Neural progenitor cell (in vitro differentiated cells): ENCODE data around the gene OR2Y1. TPM values are rescaled to one million over a fixed set of nuclear protein-coding genes. Genes with fewer than 3 reads are reported as not detected.

ENCODE experiments used
- DNase-seq: peaks from one replicate; pipeline ENCODE4 v3.0.0-alpha.2; 2016; ENCODE audit warnings: low spot score
- H2AFZ ChIP-seq: fragments of 200-600 bp; sonication (generic); replicated peaks from 2 replicates; pipeline ENCODE4 v1.6.1; 2016; ENCODE audit warnings: antibody characterized with exemption
- H3F3A ChIP-seq: fragments of 200-600 bp; sonication (generic); 2 replicates; pipeline ENCODE4 v1.6.1; 2016; ENCODE audit warnings: antibody characterized with exemption, low read depth
- H3K27ac ChIP-seq: fragments of 200-600 bp; sonication (generic); 2 replicates; pipeline ENCODE4 v1.5.1; 2016; ENCODE audit warnings: mild to moderate bottlenecking
- H3K27me3 ChIP-seq: fragments of 200-600 bp; sonication (generic); 2 replicates; pipeline ENCODE4 v1.6.1; 2016; ENCODE audit warnings: mild to moderate bottlenecking, moderate library complexity
- H3K36me3 ChIP-seq: fragments of 200-600 bp; sonication (generic); 2 replicates; pipeline ENCODE4 v1.5.1; 2016
- H3K4me1 ChIP-seq: fragments of 200-600 bp; sonication (generic); 2 replicates; pipeline ENCODE4 v1.6.1; 2016; ENCODE audit warnings: mixed run types
- H3K4me2 ChIP-seq: fragments of 200-600 bp; sonication (generic); 2 replicates; pipeline ENCODE4 v1.6.1; 2016
- H3K4me3 ChIP-seq: fragments of 200-600 bp; sonication (generic); 2 replicates; pipeline ENCODE4 v1.5.1; 2016
- H3K79me2 ChIP-seq: fragments of 200-600 bp; sonication (generic); 2 replicates; pipeline ENCODE4 v1.6.1; 2016; ENCODE audit warnings: low read depth
- H3K9ac ChIP-seq: fragments of 200-600 bp; sonication (generic); 2 replicates; pipeline ENCODE4 v1.6.1; 2016
- H3K9me3 ChIP-seq: fragments of 200-600 bp; sonication (generic); 2 replicates; pipeline ENCODE4 v1.5.1; 2016; ENCODE audit warnings: low read depth
- H4K20me1 ChIP-seq: fragments of 200-600 bp; sonication (generic); 2 replicates; pipeline ENCODE4 v1.6.1; 2016; ENCODE audit warnings: low read depth
- H3K27ac Mint-ChIP-seq: 3 replicates; pipeline ENCODE4 v1.8.0; 2021; ENCODE audit warnings: mixed read lengths
- H3K27me3 Mint-ChIP-seq: 2 replicates; pipeline ENCODE4 v1.8.0; 2022; ENCODE audit warnings: low read depth, mild to moderate bottlenecking, inconsistent platforms, moderate library complexity, mixed read lengths; ENCODE audit not compliant: insufficient read depth
- H3K36me3 Mint-ChIP-seq: 3 replicates; pipeline ENCODE4 v1.8.0; 2021; ENCODE audit warnings: mixed read lengths
- H3K4me1 Mint-ChIP-seq: 3 replicates; pipeline ENCODE4 v1.8.0; 2021; ENCODE audit warnings: mixed read lengths
- H3K4me3 Mint-ChIP-seq: 3 replicates; pipeline ENCODE4 v1.8.0; 2021; ENCODE audit warnings: mild to moderate bottlenecking, moderate library complexity, mixed read lengths
- H3K9me3 Mint-ChIP-seq: 3 replicates; pipeline ENCODE4 v1.8.0; 2020; ENCODE audit warnings: mixed read lengths
- EZH2 ChIP-seq: fragments of 200-600 bp; sonication (generic); IDR thresholded peaks from 2 replicates; pipeline ENCODE4 v1.6.1; 2017; ENCODE audit warnings: antibody characterized with exemption, mild to moderate bottlenecking, moderate library complexity
- EZH2phosphoT487 ChIP-seq: fragments of 200-600 bp; sonication (generic); IDR thresholded peaks from 2 replicates; pipeline ENCODE4 v1.6.1; 2017; ENCODE audit warnings: antibody characterized with exemption
- total RNA-seq: library from RNA; depleted of rRNA; stranded (reverse); fragments of >200 nt; gene quantifications from 2 replicates; pipeline ENCODE4 v1.2.3, GENCODE V29; 2015; ENCODE audit warnings: low replicate concordance
- TF ChIP-seq, protein P1 (sequence below): fragments of 200-600 bp; sonication (generic); IDR thresholded peaks from 2 replicates; pipeline ENCODE4 v1.5.1; 2017; ENCODE audit warnings: antibody characterized with exemption, mild to moderate bottlenecking

OR2Y1 gene
- total RNA-seq, 1 donor from 2014 or later, result not detected

GRCh38 chr5:180739271-180739670, 587 bp downstream of the OR2Y1 start:
- TF ChIP-seq EZH2 (no peak), EZH2phosphoT487 (no peak)
- TF ChIP-seq, protein P1, sequence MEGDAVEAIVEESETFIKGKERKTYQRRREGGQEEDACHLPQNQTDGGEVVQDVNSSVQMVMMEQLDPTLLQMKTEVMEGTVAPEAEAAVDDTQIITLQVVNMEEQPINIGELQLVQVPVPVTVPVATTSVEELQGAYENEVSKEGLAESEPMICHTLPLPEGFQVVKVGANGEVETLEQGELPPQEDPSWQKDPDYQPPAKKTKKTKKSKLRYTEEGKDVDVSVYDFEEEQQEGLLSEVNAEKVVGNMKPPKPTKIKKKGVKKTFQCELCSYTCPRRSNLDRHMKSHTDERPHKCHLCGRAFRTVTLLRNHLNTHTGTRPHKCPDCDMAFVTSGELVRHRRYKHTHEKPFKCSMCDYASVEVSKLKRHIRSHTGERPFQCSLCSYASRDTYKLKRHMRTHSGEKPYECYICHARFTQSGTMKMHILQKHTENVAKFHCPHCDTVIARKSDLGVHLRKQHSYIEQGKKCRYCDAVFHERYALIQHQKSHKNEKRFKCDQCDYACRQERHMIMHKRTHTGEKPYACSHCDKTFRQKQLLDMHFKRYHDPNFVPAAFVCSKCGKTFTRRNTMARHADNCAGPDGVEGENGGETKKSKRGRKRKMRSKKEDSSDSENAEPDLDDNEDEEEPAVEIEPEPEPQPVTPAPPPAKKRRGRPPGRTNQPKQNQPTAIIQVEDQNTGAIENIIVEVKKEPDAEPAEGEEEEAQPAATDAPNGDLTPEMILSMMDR, result no peak
- peaks cover 45% of the 10 kb centered on the region for H3K27me3 ChIP-seq
- no peak overlapping the region for H3K27ac ChIP-seq
- H3K4me1 ChIP-seq, result no peaks in the 10 kb centered on the region
- no peaks in the 10 kb centered on the region for H3K36me3 Mint-ChIP-seq
- no peak overlapping the region for H3K4me2 ChIP-seq
- no peaks in the 10 kb centered on the region for H3K9me3 ChIP-seq
- no peaks in the 10 kb centered on the region for H3K79me2 ChIP-seq
- no peak overlapping the region for H3K9ac ChIP-seq
- H3K4me1 Mint-ChIP-seq, result no peaks in the 10 kb centered on the region
- H3K9me3 Mint-ChIP-seq, result no peaks in the 10 kb centered on the region
- no peaks in the 10 kb centered on the region for H3K36me3 ChIP-seq
- no peak overlapping the region for H2AFZ ChIP-seq
- no peaks in the 10 kb centered on the region for H4K20me1 ChIP-seq
- no peak overlapping the region for H3K4me3 ChIP-seq
- no peak overlapping the region for H3K4me3 Mint-ChIP-seq
- no peak overlapping the region for H3K27ac Mint-ChIP-seq
- no peaks in the 10 kb centered on the region for H3F3A ChIP-seq
- no peak for DNase-seq
- peaks cover 3% of the 10 kb centered on the region for H3K27me3 Mint-ChIP-seq

GRCh38 chr5:180736536-180736935, 3.3 kb downstream of the OR2Y1 start:
- H3K79me2 ChIP-seq, result no peaks in the 10 kb centered on the region
- H3K9me3 ChIP-seq, result no peaks in the 10 kb centered on the region
- no peak overlapping the region for H2AFZ ChIP-seq
- no peak overlapping the region for H3K9ac ChIP-seq
- Mint-ChIP-seq H3K4me1 (no peaks in the 10 kb centered on the region), H3K27ac (no peak overlapping the region), H3K9me3 (no peaks in the 10 kb centered on the region), H3K36me3 (no peaks in the 10 kb centered on the region), H3K4me3 (no peak overlapping the region), H3K27me3 (peaks cover 3% of the 10 kb centered on the region)
- DNase-seq, result no peak
- H3K4me3 ChIP-seq, result no peak overlapping the region
- no peaks in the 10 kb centered on the region for H3K36me3 ChIP-seq
- no peaks in the 10 kb centered on the region for H3F3A ChIP-seq
- H4K20me1 ChIP-seq, result no peaks in the 10 kb centered on the region
- H3K4me1 ChIP-seq, result no peaks in the 10 kb centered on the region
- TF ChIP-seq EZH2phosphoT487 (no peak), EZH2 (no peak)
- TF ChIP-seq, protein P1, result no peak
- peaks cover 59% of the 10 kb centered on the region for H3K27me3 ChIP-seq
- no peak overlapping the region for H3K4me2 ChIP-seq
- H3K27ac ChIP-seq, result no peak overlapping the region

- Histone ChIP-seq H3K4me2 (no peak overlapping the region), H3K9me3 (no peaks in the 10 kb centered on the region), H3K27me3 (no peaks in the 10 kb centered on the region), H3K9ac (no peak overlapping the region), H3K36me3 (no peaks in the 10 kb centered on the region), H3K4me1 (no peaks in the 10 kb centered on the region), H3F3A (no peaks in the 10 kb centered on the region), H3K4me3 (no peak overlapping the region), H3K79me2 (no peaks in the 10 kb centered on the region), H4K20me1 (no peaks in the 10 kb centered on the region), H2AFZ (no peak overlapping the region), H3K27ac (no peak overlapping the region)
- DNase-seq, result no peak
- Mint-ChIP-seq H3K27ac (no peak overlapping the region), H3K4me1 (no peaks in the 10 kb centered on the region), H3K9me3 (no peaks in the 10 kb centered on the region), H3K27me3 (no peaks in the 10 kb centered on the region), H3K36me3 (no peaks in the 10 kb centered on the region), H3K4me3 (no peak overlapping the region)
- no peak for TF ChIP-seq EZH2phosphoT487
- TF ChIP-seq, protein P1, result no peak
- TF ChIP-seq EZH2, result no peak
These were observed 14.9 kb downstream of the OR2Y1 start for GRCh38 chr5:180724944-180725343.
